Activated naive CD8-positive, alpha-beta T cell treated with anti-CD3 and anti-CD28 coated beads, Interleukin-2, amount 50 U/mL, for 24 hours (primary cell): Measurements from ENCODE around the gene SPRTN.
A peak's percentile ranks its signal among the peaks of the same experiment; 100 is the strongest.
"Not testable (repeated sequence)": the region's sequence is repeated elsewhere in the genome, so short reads cannot be mapped to it uniquely, and the experiment has no call there.

Experiments
- ATAC-seq: fragments of 150-1000 bp; cut with Tn5 transposase; one replicate; pipeline ENCODE4 v1.10.0; 2021
- DNase-seq: peaks from one replicate; pipeline ENCODE4 v3.0.0; 2021
- H3K27ac Mint-ChIP-seq: one replicate; pipeline ENCODE4 v1.8.0; 2021; ENCODE audit warnings: mild to moderate bottlenecking, mixed read lengths
- H3K27me3 Mint-ChIP-seq: one replicate; pipeline ENCODE4 v1.8.0; 2021; ENCODE audit warnings: mixed read lengths
- H3K36me3 Mint-ChIP-seq: one replicate; pipeline ENCODE4 v1.8.0; 2021; ENCODE audit warnings: low read depth, mixed read lengths
- H3K4me1 Mint-ChIP-seq: one replicate; pipeline ENCODE4 v1.8.0; 2021; ENCODE audit warnings: mixed read lengths
- H3K4me3 Mint-ChIP-seq: one replicate; pipeline ENCODE4 v1.8.0; 2021; ENCODE audit warnings: mild to moderate bottlenecking, moderate library complexity, mixed read lengths
- H3K9me3 Mint-ChIP-seq: one replicate; pipeline ENCODE4 v1.8.0; 2021; ENCODE audit warnings: mixed read lengths

Gene SPRTN

GRCh38 chr1:231324660-231325059 lies 13.4 kb upstream of the SPRTN start:
- Mint-ChIP-seq H3K9me3 (no peaks in the 10 kb centered on the region), H3K4me1 (peaks cover 3% of the 10 kb centered on the region), H3K36me3 (no peaks in the 10 kb centered on the region), H3K27ac (no peak overlapping the region), H3K27me3 (no peaks in the 10 kb centered on the region), H3K4me3 (no peak overlapping the region)
- ATAC-seq (no peak), DNase-seq (no peak)

- DNase-seq: no peak
- Mint-ChIP-seq H3K4me1 (peaks cover 3% of the 10 kb centered on the region), H3K36me3 (peaks cover 2% of the 10 kb centered on the region), H3K9me3 (no peaks in the 10 kb centered on the region), H3K4me3 (no peak overlapping the region), H3K27ac (no peak overlapping the region), H3K27me3 (no peaks in the 10 kb centered on the region)
- ATAC-seq: no peak
Measured at GRCh38 chr1:231326248-231326647, 11.8 kb upstream of the SPRTN start.

GRCh38 chr1:231327617-231328016 lies 10.5 kb upstream of the SPRTN start:
- ATAC-seq (no peak), DNase-seq (no peak)
- Mint-ChIP-seq H3K9me3 (no peaks in the 10 kb centered on the region), H3K27me3 (no peaks in the 10 kb centered on the region), H3K36me3 (peaks cover 9% of the 10 kb centered on the region), H3K4me1 (peaks cover 5% of the 10 kb centered on the region), H3K27ac (no peak overlapping the region), H3K4me3 (no peak overlapping the region)

GRCh38 chr1:231329483-231329882 lies 8.6 kb upstream of the SPRTN start:
- no peak for ATAC-seq
- no peak overlapping the region for H3K27ac Mint-ChIP-seq
- peaks cover 24% of the 10 kb centered on the region for H3K4me1 Mint-ChIP-seq
- H3K9me3 Mint-ChIP-seq: no peaks in the 10 kb centered on the region
- DNase-seq: no peak
- H3K36me3 Mint-ChIP-seq: peaks cover 26% of the 10 kb centered on the region
- H3K4me3 Mint-ChIP-seq: no peak overlapping the region
- H3K27me3 Mint-ChIP-seq: no peaks in the 10 kb centered on the region

GRCh38 chr1:231332761-231333160 lies 5.3 kb upstream of the SPRTN start:
- DNase-seq (no peak), ATAC-seq (no peak)
- Mint-ChIP-seq H3K36me3 (peaks cover 45% of the 10 kb centered on the region), H3K27me3 (peaks cover 2% of the 10 kb centered on the region), H3K4me3 (no peak overlapping the region), H3K27ac (no peak overlapping the region), H3K9me3 (peaks cover 2% of the 10 kb centered on the region), H3K4me1 (peaks cover 52% of the 10 kb centered on the region)

- H3K9me3 Mint-ChIP-seq: peaks cover 3% of the 10 kb centered on the region
- peaks cover 59% of the 10 kb centered on the region for H3K4me1 Mint-ChIP-seq
- peaks cover 3% of the 10 kb centered on the region for H3K27me3 Mint-ChIP-seq
- no peak for DNase-seq
- ATAC-seq: no peak
- H3K4me3 Mint-ChIP-seq: peak overlapping the region; percentile 58
- no peak overlapping the region for H3K27ac Mint-ChIP-seq
- peaks cover 47% of the 10 kb centered on the region for H3K36me3 Mint-ChIP-seq
Measured at GRCh38 chr1:231334079-231334666, 3.9 kb upstream of the SPRTN start.

- ATAC-seq (no peak), DNase-seq (no peak)
- Mint-ChIP-seq H3K9me3 (peaks cover 3% of the 10 kb centered on the region), H3K4me1 (peaks cover 62% of the 10 kb centered on the region), H3K36me3 (peaks cover 52% of the 10 kb centered on the region), H3K4me3 (peak overlapping the region; percentile 58), H3K27ac (no peak overlapping the region), H3K27me3 (peaks cover 3% of the 10 kb centered on the region)
Measured at GRCh38 chr1:231334952-231335351, 3.1 kb upstream of the SPRTN start.

- no peak for DNase-seq
- peaks cover 3% of the 10 kb centered on the region for H3K27me3 Mint-ChIP-seq
- H3K36me3 Mint-ChIP-seq: peaks cover 58% of the 10 kb centered on the region
- H3K4me3 Mint-ChIP-seq: peak overlapping the region; percentile 94
- H3K27ac Mint-ChIP-seq: peak overlapping the region; percentile 77
- peaks cover 69% of the 10 kb centered on the region for H3K4me1 Mint-ChIP-seq
- peaks cover 3% of the 10 kb centered on the region for H3K9me3 Mint-ChIP-seq
- ATAC-seq: no peak
Measured at GRCh38 chr1:231335663-231336602, 2.2 kb upstream of the SPRTN start.

- Mint-ChIP-seq H3K36me3 (peaks cover 58% of the 10 kb centered on the region), H3K27me3 (peaks cover 3% of the 10 kb centered on the region), H3K4me3 (peak overlapping the region; percentile 94), H3K9me3 (peaks cover 3% of the 10 kb centered on the region), H3K27ac (peak overlapping the region; percentile 98), H3K4me1 (peaks cover 69% of the 10 kb centered on the region)
- DNase-seq: no peak
- no peak for ATAC-seq
Measured at GRCh38 chr1:231337043-231337471, 1.0 kb upstream of the SPRTN start.

- Mint-ChIP-seq H3K4me3 (peak within 1 kb of the TSS; percentile 94), H3K36me3 (peaks cover 56% of the 10 kb centered on the region), H3K27ac (peak within 1 kb of the TSS; percentile 98), H3K27me3 (peaks cover 3% of the 10 kb centered on the region), H3K9me3 (peaks cover 3% of the 10 kb centered on the region), H3K4me1 (peaks cover 66% of the 10 kb centered on the region)
- peak; percentile 82 for ATAC-seq
- DNase-seq: peak; percentile 97
Measured at GRCh38 chr1:231337472-231338269, 422 bp upstream of the SPRTN start, which contains the start of gene EXOC8. Gene EXOC8 (minus strand): TSS chr1:231337852. CDS start chr1:231337745, 107 bp downstream.

GRCh38 chr1:231340328-231341013 lies 2.4 kb downstream of the SPRTN start:
- ATAC-seq (no peak), DNase-seq (no peak)
- peaks cover 39% of the 10 kb centered on the region for H3K4me1 Mint-ChIP-seq
- peaks cover 3% of the 10 kb centered on the region for H3K27me3 Mint-ChIP-seq
- peaks cover 3% of the 10 kb centered on the region for H3K9me3 Mint-ChIP-seq
- peaks cover 35% of the 10 kb centered on the region for H3K36me3 Mint-ChIP-seq
- no peak overlapping the region for H3K4me3 Mint-ChIP-seq
- no peak overlapping the region for H3K27ac Mint-ChIP-seq

GRCh38 chr1:231347961-231348360 lies 9.9 kb downstream of the SPRTN start:
- Mint-ChIP-seq H3K27me3 (no peaks in the 10 kb centered on the region), H3K4me1 (no peaks in the 10 kb centered on the region), H3K36me3 (peaks cover 18% of the 10 kb centered on the region), H3K27ac (no peak overlapping the region), H3K9me3 (no peaks in the 10 kb centered on the region), H3K4me3 (no peak overlapping the region)
- ATAC-seq (no peak), DNase-seq (no peak)

- no peaks in the 10 kb centered on the region for H3K4me1 Mint-ChIP-seq
- no peak overlapping the region for H3K4me3 Mint-ChIP-seq
- no peaks in the 10 kb centered on the region for H3K9me3 Mint-ChIP-seq
- peaks cover 18% of the 10 kb centered on the region for H3K36me3 Mint-ChIP-seq
- DNase-seq (no peak), ATAC-seq (no peak)
- no peak overlapping the region for H3K27ac Mint-ChIP-seq
- no peaks in the 10 kb centered on the region for H3K27me3 Mint-ChIP-seq
Measured at GRCh38 chr1:231348442-231348841, 10.3 kb downstream of the SPRTN start.

- H3K9me3 Mint-ChIP-seq, H3K4me3 Mint-ChIP-seq, H3K27me3 Mint-ChIP-seq, DNase-seq, ATAC-seq, H3K27ac Mint-ChIP-seq, H3K4me1 Mint-ChIP-seq: not testable (repeated sequence)
- H3K36me3 Mint-ChIP-seq: peaks cover 18% of the 10 kb centered on the region
Measured at GRCh38 chr1:231348856-231349255, 10.8 kb downstream of the SPRTN start.
